RCC 7860 (cell line): Measurements from ENCODE around the gene TM9SF3.
"Not testable (repeated sequence)": the region's sequence is repeated elsewhere in the genome, so short reads cannot be mapped to it uniquely, and the experiment has no call there.

Experiments
- DNase-seq: peaks from one replicate; pipeline ENCODE4 v3.0.0-alpha.2; 2015; ENCODE audit warnings: low spot score
- FAIRE-seq: peaks from 2 replicates; lab custom pipeline; 2012; peaks lifted over from hg19 to GRCh38; lab: Jason Lieb, UNC

The TM9SF3 gene

DNA sequence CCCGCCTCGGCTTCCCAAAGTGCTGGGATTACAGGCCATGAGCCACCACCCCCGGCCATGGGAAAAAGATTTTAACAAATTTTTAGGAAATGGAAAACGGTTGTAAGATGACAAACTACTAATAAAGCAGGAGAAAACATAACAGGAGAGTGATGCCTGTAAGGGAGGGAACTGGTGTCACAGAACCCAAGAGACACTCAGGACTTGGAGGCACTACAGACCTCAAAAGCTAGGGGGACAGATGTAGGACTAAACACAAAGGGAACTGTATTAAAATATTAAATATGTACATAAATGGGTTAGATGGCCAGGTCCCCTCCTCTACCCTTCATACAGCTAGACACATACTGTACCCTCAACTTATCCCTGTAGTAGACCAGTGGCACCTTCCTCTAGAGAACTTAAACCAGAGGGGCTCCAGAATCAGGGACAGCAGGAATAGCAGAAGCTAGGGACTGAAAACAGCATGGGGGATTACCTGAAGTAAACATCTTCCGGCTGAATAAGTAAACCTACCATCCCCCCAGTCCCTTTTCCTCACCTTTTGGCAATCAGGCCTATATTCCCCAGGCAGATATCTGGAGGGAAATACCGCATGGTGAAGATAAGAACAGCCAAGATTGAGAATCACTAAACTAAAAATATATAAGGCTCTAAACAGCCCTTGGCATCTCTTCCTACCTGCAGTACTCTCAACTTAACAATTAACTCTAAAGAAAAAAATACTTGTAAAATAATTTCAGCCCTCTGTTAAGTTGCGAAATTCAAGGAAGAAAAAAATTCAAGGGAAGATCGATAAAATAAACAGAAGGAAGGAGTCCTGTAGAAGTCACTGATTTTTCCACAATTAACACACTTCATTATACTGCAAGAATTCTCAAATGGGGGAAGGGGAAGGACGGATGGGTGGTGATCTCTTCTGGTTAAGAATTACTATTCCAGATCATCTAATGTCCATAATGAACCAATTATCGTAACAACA, 15.5 kb downstream of the TM9SF3 start:
- no peak for FAIRE-seq
- no peak for DNase-seq

- FAIRE-seq, result no peak
- DNase-seq, result no peak
These were observed 16.3 kb downstream of the TM9SF3 start for GRCh38 chr10:96570511-96570910.

- DNase-seq (no peak), FAIRE-seq (no peak)
These were observed 18.4 kb downstream of the TM9SF3 start for GRCh38 chr10:96568402-96568801.

DNA sequence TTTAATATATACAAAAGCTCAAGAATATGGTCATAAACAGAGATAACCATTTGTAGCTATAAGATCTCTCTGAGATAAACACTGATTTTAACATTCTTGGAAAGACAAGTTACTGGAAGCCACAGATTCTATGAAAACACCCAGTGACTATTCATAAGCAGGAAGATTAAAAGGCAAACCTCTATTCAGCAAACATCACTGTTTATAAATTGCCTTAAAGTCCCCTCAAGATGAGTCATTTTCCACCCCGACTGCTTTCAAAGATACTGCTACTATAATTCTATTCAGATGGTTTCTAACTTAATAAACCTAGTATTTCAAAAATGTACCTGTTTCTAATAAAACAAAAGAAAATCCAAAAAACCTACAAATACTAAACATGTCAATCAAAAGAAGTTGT, 21.0 kb downstream of the TM9SF3 start:
- FAIRE-seq, result peak; percentile 83
- no peak for DNase-seq

- FAIRE-seq (peak; percentile 27), DNase-seq (no peak)
These were observed 25.6 kb downstream of the TM9SF3 start for GRCh38 chr10:96560966-96561887.

GRCh38 chr10:96560489-96560888, 26.3 kb downstream of the TM9SF3 start:
- DNase-seq (no peak), FAIRE-seq (no peak)

DNA sequence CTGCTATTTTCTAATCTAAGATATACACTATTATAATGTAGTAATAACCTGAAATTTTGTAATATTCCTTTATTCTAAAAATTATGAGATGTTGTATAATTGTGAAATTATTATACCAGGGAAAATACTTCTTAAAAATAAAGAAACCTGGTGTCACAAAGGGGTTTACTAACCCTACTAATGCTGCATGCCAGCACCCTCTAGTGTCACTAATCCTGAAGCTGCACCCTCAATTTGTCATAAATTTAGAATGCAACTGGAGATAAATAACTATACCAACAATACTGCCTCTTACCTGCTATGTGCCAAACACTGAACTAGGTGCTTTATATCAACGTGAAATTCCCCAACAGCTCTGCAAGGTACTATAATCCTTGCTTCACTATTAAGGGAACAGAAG, 30.8 kb downstream of the TM9SF3 start:
- DNase-seq, result no peak
- FAIRE-seq, result peak; percentile 62

- FAIRE-seq, result no peak
These were observed 31.5 kb downstream of the TM9SF3 start for GRCh38 chr10:96555330-96555729.

GRCh38 chr10:96548589-96548988, 38.2 kb downstream of the TM9SF3 start:
- DNase-seq (no peak), FAIRE-seq (no peak)

More at GRCh38 chr10:96555330-96555729, 31.5 kb downstream of the TM9SF3 start:
- DNase-seq, result no peak

- FAIRE-seq, result not testable (repeated sequence)
These were observed 41.3 kb downstream of the TM9SF3 start for GRCh38 chr10:96545558-96545957.

GRCh38 chr10:96541921-96542320, 44.9 kb downstream of the TM9SF3 start:
- no peak for DNase-seq
- no peak for FAIRE-seq

More at GRCh38 chr10:96545558-96545957, 41.3 kb downstream of the TM9SF3 start:
- not testable (repeated sequence) for DNase-seq

GRCh38 chr10:96540240-96540639, 46.6 kb downstream of the TM9SF3 start:
- FAIRE-seq, result no peak

DNA sequence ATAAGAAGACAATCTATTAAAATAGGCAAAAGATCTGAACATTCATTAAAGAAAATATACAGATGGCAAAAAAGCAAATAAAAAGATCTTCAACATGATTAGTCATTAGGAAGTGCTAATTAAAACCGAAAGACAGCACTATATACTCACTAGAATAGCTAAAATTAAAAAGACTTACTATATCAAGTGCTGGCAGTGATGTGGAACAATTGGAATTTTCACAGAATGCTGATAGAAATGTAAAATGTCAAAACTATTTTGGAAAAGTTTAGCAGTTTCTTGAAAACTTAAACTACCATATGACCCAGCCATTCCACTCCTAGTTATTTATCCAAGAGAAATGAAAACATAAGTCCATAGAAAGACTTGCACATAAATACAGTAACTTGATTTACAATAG, 48.1 kb downstream of the TM9SF3 start:
- no peak for DNase-seq
- FAIRE-seq, result no peak

More at GRCh38 chr10:96540240-96540639, 46.6 kb downstream of the TM9SF3 start:
- no peak for DNase-seq

DNA sequence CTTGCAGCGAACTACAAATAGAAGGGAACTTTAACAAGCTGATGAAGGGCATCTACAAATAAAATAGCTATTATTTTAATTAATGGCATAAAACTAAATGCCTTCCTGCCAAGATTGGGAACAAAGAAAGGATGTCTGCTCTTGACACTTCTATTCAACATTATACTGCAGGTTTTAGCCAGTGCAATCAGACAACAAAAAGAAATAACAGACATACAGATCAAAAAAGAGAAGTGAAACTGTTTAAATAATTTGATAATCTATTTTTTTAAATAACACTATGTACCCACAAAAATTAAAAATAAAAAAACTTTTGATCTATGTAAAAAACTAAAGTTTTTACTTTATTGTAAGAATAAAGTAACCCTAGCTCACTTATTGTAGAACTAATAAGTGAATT, 50.7 kb downstream of the TM9SF3 start:
- no peak for DNase-seq
- no peak for FAIRE-seq

DNA sequence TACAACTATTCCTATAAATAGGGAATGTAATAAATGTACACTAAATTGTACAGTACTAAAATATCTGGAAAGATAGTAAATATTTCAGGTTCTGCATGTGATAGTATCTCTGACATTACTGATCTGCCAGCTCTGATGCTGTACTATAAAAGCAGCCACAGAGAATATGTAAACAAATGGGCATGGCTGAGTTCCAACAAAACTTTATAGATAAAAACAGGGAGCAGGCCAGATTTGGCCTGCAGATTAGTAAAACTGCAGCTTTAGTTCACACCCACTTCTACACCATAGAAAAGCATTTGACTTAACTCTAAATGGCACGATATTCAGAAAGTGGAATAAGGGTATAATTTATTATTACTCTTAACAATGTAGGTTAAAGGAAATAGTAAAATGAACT, 54.3 kb downstream of the TM9SF3 start:
- no peak for DNase-seq
- no peak for FAIRE-seq

DNA sequence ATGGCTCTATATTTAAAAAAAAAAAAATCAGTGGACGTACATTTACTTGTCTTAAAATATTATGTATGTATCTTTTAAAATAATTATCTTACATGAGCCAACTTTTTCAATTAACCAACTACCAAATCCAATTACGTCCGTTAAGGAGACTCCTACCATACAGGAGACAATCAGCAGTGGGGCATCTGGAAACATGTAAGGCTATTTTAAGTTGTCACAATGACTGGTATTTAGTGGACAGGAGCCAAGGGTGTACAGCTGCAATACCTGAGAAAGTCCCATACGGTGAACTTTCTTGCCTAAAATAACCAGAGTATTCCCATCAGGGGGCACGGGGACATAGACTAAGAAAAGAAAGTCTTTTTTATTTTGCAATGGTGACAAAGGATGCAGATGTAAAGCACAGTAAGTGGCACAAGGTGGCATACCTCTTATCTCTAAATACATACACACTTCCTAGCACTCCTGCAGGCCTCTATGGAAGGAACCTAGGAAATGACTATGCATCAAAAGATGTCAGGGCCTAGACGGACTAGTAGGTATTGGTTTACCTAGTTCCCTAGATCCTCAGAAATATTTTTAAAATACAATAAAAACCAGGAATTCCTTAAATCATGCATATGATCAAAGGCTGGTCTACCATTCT, 57.1 kb downstream of the TM9SF3 start:
- no peak for FAIRE-seq
- DNase-seq, result no peak

GRCh38 chr10:96524741-96525140, 62.1 kb downstream of the TM9SF3 start:
- no peak for FAIRE-seq
- no peak for DNase-seq

DNA sequence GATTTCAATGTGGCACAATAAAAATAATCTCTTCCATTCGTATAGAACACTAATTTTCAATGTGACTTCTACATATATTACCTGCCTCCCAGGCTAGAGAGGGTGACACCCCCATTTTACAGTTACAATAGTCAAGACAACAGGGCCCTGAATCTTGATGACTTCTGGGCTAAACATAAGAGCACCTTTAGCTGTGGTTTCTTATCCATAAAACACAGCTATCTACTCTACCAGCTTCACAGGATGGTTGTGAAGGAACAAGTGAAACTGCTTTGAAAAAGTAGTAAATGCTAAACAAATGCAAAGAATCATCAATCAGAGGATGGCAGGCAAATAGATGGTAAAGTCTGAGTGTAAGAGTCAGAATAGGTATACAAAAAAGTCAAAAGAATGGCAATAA, 69.5 kb downstream of the TM9SF3 start:
- DNase-seq, result no peak
- FAIRE-seq, result no peak

GRCh38 chr10:96516337-96516736, 70.5 kb downstream of the TM9SF3 start:
- no peak for FAIRE-seq
- no peak for DNase-seq

DNA sequence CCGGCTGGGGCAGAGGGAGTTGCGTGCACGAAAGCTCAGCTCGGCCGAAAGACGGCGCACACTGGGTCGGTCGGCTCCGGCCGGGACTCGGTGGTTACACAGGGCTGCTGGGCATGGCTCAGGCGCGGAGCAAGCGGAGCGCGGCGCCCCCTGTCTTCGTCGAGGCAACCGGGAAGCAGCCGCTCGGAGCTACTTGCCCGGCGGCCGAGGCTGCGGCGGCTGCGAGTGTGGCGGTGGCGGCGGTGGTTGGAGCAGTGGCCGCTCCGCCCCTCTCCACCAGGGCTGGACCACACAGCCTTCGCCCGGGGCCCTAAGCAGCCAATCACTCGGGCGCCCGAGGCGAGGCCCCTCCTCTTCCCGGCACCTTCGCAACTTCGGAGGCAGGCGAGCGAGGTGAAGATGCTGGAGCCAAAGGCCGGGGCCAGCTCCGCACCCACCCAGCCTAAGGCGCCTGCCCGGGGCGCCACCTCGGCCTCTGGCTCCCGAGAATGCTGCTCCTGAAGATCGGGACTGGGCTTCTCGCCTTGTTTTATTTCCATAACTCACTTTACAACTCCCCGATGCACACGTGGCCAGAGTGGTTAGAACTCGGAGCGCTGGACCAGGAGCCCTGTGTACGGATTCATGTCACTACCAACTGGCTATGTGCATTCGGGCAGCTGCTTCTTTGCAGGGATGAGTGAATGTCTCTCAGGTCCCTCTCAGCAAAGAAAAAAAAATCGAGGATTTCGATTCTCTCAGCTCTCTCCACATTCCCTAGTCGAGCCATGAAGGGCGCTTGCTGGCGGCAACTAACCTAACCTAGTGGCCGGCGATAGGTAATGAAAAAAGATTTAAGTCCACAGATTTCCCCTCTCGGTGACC, 72.9 kb downstream of the TM9SF3 start, which contains the start of gene TLL2:
Gene TLL2, minus strand, starts transcription at position 229 of the 864 bp plus-strand sequence. CDS start 241 bp downstream, outside the sequence.
- FAIRE-seq (peak; percentile 68), DNase-seq (peak; percentile 86)
